Type B pancreatic cell (in vitro differentiated cells): ENCODE measurements around the gene BBOF1. TPM values are rescaled to one million over a fixed set of nuclear protein-coding genes. Genes with fewer than 3 reads are reported as not detected.

Source experiments
- DNase-seq: peaks from one replicate; pipeline ENCODE4 v3.0.0; 2021; ENCODE audit warnings: mixed read lengths; ENCODE audit not compliant: unreplicated experiment; ENCODE audit errors: extremely low spot score
- H3K27ac Mint-ChIP-seq: 2 replicates; pipeline ENCODE4 v1.8.0; 2021; ENCODE audit warnings: mild to moderate bottlenecking, mixed read lengths
- H3K27me3 Mint-ChIP-seq: 2 replicates; pipeline ENCODE4 v1.8.0; 2021; ENCODE audit warnings: mixed read lengths
- H3K36me3 Mint-ChIP-seq: 2 replicates; pipeline ENCODE4 v1.8.0; 2021; ENCODE audit warnings: mixed read lengths
- H3K4me1 Mint-ChIP-seq: one replicate; pipeline ENCODE4 v1.8.0; 2021; ENCODE audit warnings: mixed read lengths; ENCODE audit not compliant: unreplicated experiment
- H3K4me3 Mint-ChIP-seq: 2 replicates; pipeline ENCODE4 v1.8.0; 2021; ENCODE audit warnings: mild to moderate bottlenecking, mixed read lengths
- H3K9me3 Mint-ChIP-seq: 2 replicates; pipeline ENCODE4 v1.8.0; 2021; ENCODE audit warnings: mixed read lengths
- CTCF ChIP-seq: fragments of 200-600 bp; sonication (generic); conservative IDR thresholded peaks from 2 replicates; pipeline ENCODE4 v1.5.0; 2021; ENCODE audit warnings: antibody characterized with exemption, mild to moderate bottlenecking
- total RNA-seq: library from RNA; stranded (reverse); gene quantifications from 2 replicates; pipeline ENCODE4 v1.2.1, GENCODE V29; 2021; ENCODE audit warnings: low replicate concordance

BBOF1 gene
- total RNA-seq, 1 donor from 2014 or later, result 9.0 TPM

- no peak for TF ChIP-seq CTCF
- Mint-ChIP-seq H3K4me1 (peaks cover 29% of the 10 kb centered on the region), H3K27ac (no peak overlapping the region), H3K4me3 (peak overlapping the region; percentile 15), H3K27me3 (no peaks in the 10 kb centered on the region), H3K36me3 (no peaks in the 10 kb centered on the region), H3K9me3 (no peaks in the 10 kb centered on the region)
- no peak for DNase-seq
These were observed 61.8 kb downstream of the BBOF1 start for GRCh38 chr14:74080820-74081460.

GRCh38 chr14:74081491-74081890 lies 62.3 kb downstream of the BBOF1 start:
- H3K27me3 Mint-ChIP-seq, result no peaks in the 10 kb centered on the region
- H3K9me3 Mint-ChIP-seq, result no peaks in the 10 kb centered on the region
- DNase-seq, result no peak
- no peak overlapping the region for H3K27ac Mint-ChIP-seq
- H3K36me3 Mint-ChIP-seq, result no peaks in the 10 kb centered on the region
- H3K4me1 Mint-ChIP-seq, result peaks cover 29% of the 10 kb centered on the region
- H3K4me3 Mint-ChIP-seq, result peak overlapping the region; percentile 26
- no peak for TF ChIP-seq CTCF

GRCh38 chr14:74083161-74083560 lies 64.0 kb downstream of the BBOF1 start:
- peaks cover 23% of the 10 kb centered on the region for H3K4me1 Mint-ChIP-seq
- no peak for DNase-seq
- no peak for TF ChIP-seq CTCF
- no peaks in the 10 kb centered on the region for H3K9me3 Mint-ChIP-seq
- H3K27ac Mint-ChIP-seq, result peak overlapping the region; percentile 97
- no peaks in the 10 kb centered on the region for H3K36me3 Mint-ChIP-seq
- peak overlapping the region; percentile 99 for H3K4me3 Mint-ChIP-seq
- no peaks in the 10 kb centered on the region for H3K27me3 Mint-ChIP-seq

GRCh38 chr14:74083784-74084276 lies 64.7 kb downstream of the BBOF1 start:
- Mint-ChIP-seq H3K4me1 (peaks cover 23% of the 10 kb centered on the region), H3K27me3 (no peaks in the 10 kb centered on the region), H3K36me3 (no peaks in the 10 kb centered on the region), H3K9me3 (no peaks in the 10 kb centered on the region), H3K27ac (peak overlapping the region; percentile 97), H3K4me3 (peak overlapping the region; percentile 99)
- DNase-seq, result no peak
- TF ChIP-seq CTCF, result no peak

GRCh38 chr14:74084277-74085046 lies 65.3 kb downstream of the BBOF1 start, which contains the start of the genes ALDH6A1 and LIN52:
Gene ALDH6A1 (minus strand): TSS chr14:74084453. CDS start chr14:74084394, 59 bp downstream.
Gene LIN52 (plus strand): TSS chr14:74084956. CDS start chr14:74084975, 19 bp downstream.
- Mint-ChIP-seq H3K27ac (peak within 1 kb of the TSS; percentile 97), H3K27me3 (no peaks in the 10 kb centered on the region), H3K9me3 (no peaks in the 10 kb centered on the region), H3K4me1 (peaks cover 23% of the 10 kb centered on the region), H3K36me3 (no peaks in the 10 kb centered on the region), H3K4me3 (peak within 1 kb of the TSS; percentile 99)
- peak; percentile 42 for TF ChIP-seq CTCF
- peak; percentile 98 for DNase-seq
